GM23338 (cell line): ENCODE data around the gene FGFRL1. TPM values are rescaled to one million over a fixed set of nuclear protein-coding genes. Genes with fewer than 3 reads are reported as not detected.

Experiments
- ATAC-seq: fragments of 200-7000 bp; cut with Tn5 transposase; 3 replicates; pipeline ENCODE4 v1.9.1; 2020
- DNase-seq: peaks from one replicate; pipeline ENCODE4 v3.0.0-alpha.2; 2015; ENCODE audit warnings: low spot score
- H2AFZ ChIP-seq: fragments of 200-600 bp; sonication (generic); 2 replicates; pipeline ENCODE4 v1.8.0; 2016; ENCODE audit warnings: antibody characterized with exemption, mild to moderate bottlenecking, moderate library complexity
- H3F3A ChIP-seq: fragments of 200-600 bp; sonication (generic); replicated peaks from 2 replicates; pipeline ENCODE4 v1.8.0; 2017; ENCODE audit warnings: antibody characterized with exemption, mixed run types, low read depth
- H3K27ac ChIP-seq: fragments of 200-600 bp; sonication (generic); 2 replicates; pipeline ENCODE4 v1.6.1; 2016; ENCODE audit warnings: low read depth
- H3K27me3 ChIP-seq: fragments of 200-600 bp; sonication (generic); 2 replicates; pipeline ENCODE4 v1.8.0; 2016; ENCODE audit warnings: mild to moderate bottlenecking, mixed run types, moderate library complexity; ENCODE audit not compliant: insufficient read depth
- H3K36me3 ChIP-seq: fragments of 200-600 bp; sonication (generic); 2 replicates; pipeline ENCODE4 v1.8.0; 2016; ENCODE audit warnings: mild to moderate bottlenecking; ENCODE audit not compliant: insufficient read depth
- H3K4me1 ChIP-seq: fragments of 200-600 bp; sonication (generic); 2 replicates; pipeline ENCODE4 v1.8.0; 2016; ENCODE audit warnings: mild to moderate bottlenecking, moderate library complexity; ENCODE audit not compliant: insufficient read depth
- H3K4me2 ChIP-seq: fragments of 200-600 bp; sonication (generic); 2 replicates; pipeline ENCODE4 v1.7.1; 2017; ENCODE audit warnings: mixed run types
- H3K4me3 ChIP-seq: fragments of 200-600 bp; sonication (generic); 2 replicates; pipeline ENCODE4 v1.6.1; 2016; ENCODE audit warnings: mixed run types
- H3K79me2 ChIP-seq: fragments of 200-600 bp; sonication (generic); replicated peaks from 2 replicates; pipeline ENCODE4 v1.8.0; 2017; ENCODE audit warnings: mild to moderate bottlenecking; ENCODE audit not compliant: insufficient read depth
- H3K9me2 ChIP-seq: fragments of 200-600 bp; sonication (generic); 2 replicates; pipeline ENCODE4 v1.8.0; 2017; ENCODE audit not compliant: insufficient read depth
- H4K20me1 ChIP-seq: fragments of 200-600 bp; sonication (generic); replicated peaks from 2 replicates; pipeline ENCODE4 v1.8.0; 2017; ENCODE audit warnings: mild to moderate bottlenecking; ENCODE audit not compliant: insufficient read depth
- H3K27ac Mint-ChIP-seq: 2 replicates; pipeline ENCODE4 v1.8.0; 2020; ENCODE audit warnings: inconsistent platforms, mild to moderate bottlenecking, moderate library complexity, mixed read lengths
- H3K27me3 Mint-ChIP-seq: 3 replicates; pipeline ENCODE4 v1.8.0; 2022; ENCODE audit warnings: low read depth, mild to moderate bottlenecking, moderate library complexity, mixed read lengths, inconsistent platforms; ENCODE audit not compliant: insufficient read depth, poor library complexity
- H3K36me3 Mint-ChIP-seq: 3 replicates; pipeline ENCODE4 v1.8.0; 2021; ENCODE audit warnings: low read depth, mild to moderate bottlenecking, inconsistent platforms, moderate library complexity, mixed read lengths
- H3K4me1 Mint-ChIP-seq: 3 replicates; pipeline ENCODE4 v1.8.0; 2020; ENCODE audit warnings: mild to moderate bottlenecking, inconsistent platforms, mixed read lengths
- H3K4me3 Mint-ChIP-seq: 3 replicates; pipeline ENCODE4 v1.8.0; 2021; ENCODE audit warnings: moderate library complexity, mild to moderate bottlenecking, inconsistent platforms, mixed read lengths
- H3K9me3 Mint-ChIP-seq: 3 replicates; pipeline ENCODE4 v1.8.0; 2020; ENCODE audit warnings: moderate library complexity, mild to moderate bottlenecking, inconsistent platforms, mixed read lengths
- CREB1 ChIP-seq: fragments of 250-450 bp; sonication (Bioruptor Pico); IDR thresholded peaks from 2 replicates; pipeline ENCODE4 v1.5.0; 2020; ENCODE audit warnings: low read depth, mild to moderate bottlenecking, moderate library complexity
- EZH2 ChIP-seq: fragments of 200-600 bp; sonication (generic); IDR thresholded peaks from one replicate; pipeline ENCODE4 v1.8.0; 2017; ENCODE audit warnings: antibody characterized with exemption, mild to moderate bottlenecking, low read depth; ENCODE audit not compliant: unreplicated experiment
- EZH2phosphoT487 ChIP-seq: fragments of 200-600 bp; sonication (generic); IDR thresholded peaks from one replicate; pipeline ENCODE4 v1.8.1; 2018; ENCODE audit warnings: antibody characterized with exemption; ENCODE audit not compliant: unreplicated experiment
- JUNB ChIP-seq: IDR thresholded peaks from one replicate; pipeline ENCODE4 v1.6.1; 2016; ENCODE audit warnings: antibody characterized with exemption; ENCODE audit not compliant: unreplicated experiment
- NANOG ChIP-seq: IDR thresholded peaks from 2 replicates; pipeline ENCODE4 v1.6.1; 2016; ENCODE audit warnings: antibody characterized with exemption, borderline replicate concordance
- POLR2AphosphoS5 ChIP-seq: IDR thresholded peaks from 2 replicates; pipeline ENCODE4 v1.6.1; 2016; ENCODE audit warnings: antibody characterized with exemption, low read depth
- STAT1 ChIP-seq: IDR thresholded peaks from one replicate; pipeline ENCODE4 v1.6.1; 2016; ENCODE audit warnings: antibody characterized with exemption; ENCODE audit not compliant: unreplicated experiment
- ZNF114 ChIP-seq: fragments of 250-450 bp; sonication (Bioruptor Pico); IDR thresholded peaks from 2 replicates; pipeline ENCODE4 v1.5.0; 2020; ENCODE audit warnings: mild to moderate bottlenecking, moderate library complexity
- ZNF331 ChIP-seq: fragments of 250-450 bp; sonication (Bioruptor Pico); IDR thresholded peaks from 2 replicates; pipeline ENCODE4 v1.5.0; 2020; ENCODE audit warnings: low read depth, mild to moderate bottlenecking, moderate library complexity
- polyA plus RNA-seq: library from polyadenylated mRNA; unstranded; fragments of >200 nt; fragmentation: Nextera tagmentation; extraction: Ambion mirVana; gene quantifications from 2 replicates; pipeline ENCODE4 v1.2.1, GENCODE V29; 2016
- total RNA-seq: library from RNA; depleted of rRNA; stranded (reverse); fragments of >200 nt; shearing (Covaris generic); gene quantifications from 2 replicates; pipeline ENCODE4 v1.2.3, GENCODE V29; 2014
- TF ChIP-seq, protein P1 (sequence below): fragments of 250-450 bp; sonication (Bioruptor Pico); IDR thresholded peaks from 2 replicates; pipeline ENCODE4 v1.5.0; 2020; ENCODE audit warnings: mild to moderate bottlenecking, moderate library complexity
- TF ChIP-seq, protein P2 (sequence below), 2 experiments: fragments of 200-600 bp in 1 of 2; sonication (generic) in 1 of 2; conservative IDR thresholded peaks; 2 replicates each; pipeline versions ENCODE4 v1.5.1 to v1.6.1; 2016 to 2017; ENCODE audit warnings: antibody characterized with exemption in 2 of 2, low read depth in 2 of 2, mild to moderate bottlenecking in 2 of 2, moderate library complexity in 1 of 2
- TF ChIP-seq, protein P3 (sequence below): IDR thresholded peaks from 2 replicates; pipeline ENCODE4 v1.6.1; 2016; ENCODE audit warnings: antibody characterized with exemption
- TF ChIP-seq, protein P4 (sequence below): IDR thresholded peaks from one replicate; pipeline ENCODE4 v1.6.1; 2018; ENCODE audit warnings: antibody characterized with exemption; ENCODE audit not compliant: unreplicated experiment

The FGFRL1 gene
- total and polyA plus RNA-seq, 2 experiments from 2014 or later = 7.0 to 35.8 TPM

DNA sequence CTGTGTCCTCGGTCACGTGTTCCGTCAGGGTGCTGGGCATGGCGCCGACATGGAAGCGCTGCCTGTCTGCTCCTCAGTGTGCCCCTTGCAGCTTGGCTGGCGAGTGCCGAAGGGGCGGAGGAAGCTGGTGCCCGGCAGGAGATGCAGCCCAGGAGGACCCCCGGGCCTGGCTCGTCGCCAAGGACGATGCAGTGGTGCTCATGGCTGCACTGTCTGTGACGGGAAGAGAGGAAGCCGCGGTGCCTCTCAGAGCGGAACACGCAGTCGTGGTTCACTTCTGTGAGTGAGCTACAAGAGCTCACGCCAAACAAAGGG, 38.1 kb downstream of the FGFRL1 start:
- Mint-ChIP-seq H3K36me3 (peaks cover 3% of the 10 kb centered on the region; the same call in 1 of the 3 replicates), H3K27ac (no peak overlapping the region), H3K4me1 (peaks cover 4% of the 10 kb centered on the region), H3K9me3 (peaks cover 3% of the 10 kb centered on the region; the same call in 2 of the 3 replicates), H3K4me3 (no peak overlapping the region), H3K27me3 (peaks cover 15% of the 10 kb centered on the region)
- Histone ChIP-seq H2AFZ (no peak overlapping the region), H3K79me2 (no peaks in the 10 kb centered on the region), H3K27ac (no peak overlapping the region), H4K20me1 (no peaks in the 10 kb centered on the region), H3K36me3 (no peaks in the 10 kb centered on the region), H3K4me3 (no peak overlapping the region), H3K27me3 (no peaks in the 10 kb centered on the region), H3K9me2 (no peaks in the 10 kb centered on the region), H3K4me1 (no peaks in the 10 kb centered on the region), H3K4me2 (no peak overlapping the region), H3F3A (no peaks in the 10 kb centered on the region)
- no peak for DNase-seq
- no peak for ATAC-seq
- TF ChIP-seq, protein P1, sequence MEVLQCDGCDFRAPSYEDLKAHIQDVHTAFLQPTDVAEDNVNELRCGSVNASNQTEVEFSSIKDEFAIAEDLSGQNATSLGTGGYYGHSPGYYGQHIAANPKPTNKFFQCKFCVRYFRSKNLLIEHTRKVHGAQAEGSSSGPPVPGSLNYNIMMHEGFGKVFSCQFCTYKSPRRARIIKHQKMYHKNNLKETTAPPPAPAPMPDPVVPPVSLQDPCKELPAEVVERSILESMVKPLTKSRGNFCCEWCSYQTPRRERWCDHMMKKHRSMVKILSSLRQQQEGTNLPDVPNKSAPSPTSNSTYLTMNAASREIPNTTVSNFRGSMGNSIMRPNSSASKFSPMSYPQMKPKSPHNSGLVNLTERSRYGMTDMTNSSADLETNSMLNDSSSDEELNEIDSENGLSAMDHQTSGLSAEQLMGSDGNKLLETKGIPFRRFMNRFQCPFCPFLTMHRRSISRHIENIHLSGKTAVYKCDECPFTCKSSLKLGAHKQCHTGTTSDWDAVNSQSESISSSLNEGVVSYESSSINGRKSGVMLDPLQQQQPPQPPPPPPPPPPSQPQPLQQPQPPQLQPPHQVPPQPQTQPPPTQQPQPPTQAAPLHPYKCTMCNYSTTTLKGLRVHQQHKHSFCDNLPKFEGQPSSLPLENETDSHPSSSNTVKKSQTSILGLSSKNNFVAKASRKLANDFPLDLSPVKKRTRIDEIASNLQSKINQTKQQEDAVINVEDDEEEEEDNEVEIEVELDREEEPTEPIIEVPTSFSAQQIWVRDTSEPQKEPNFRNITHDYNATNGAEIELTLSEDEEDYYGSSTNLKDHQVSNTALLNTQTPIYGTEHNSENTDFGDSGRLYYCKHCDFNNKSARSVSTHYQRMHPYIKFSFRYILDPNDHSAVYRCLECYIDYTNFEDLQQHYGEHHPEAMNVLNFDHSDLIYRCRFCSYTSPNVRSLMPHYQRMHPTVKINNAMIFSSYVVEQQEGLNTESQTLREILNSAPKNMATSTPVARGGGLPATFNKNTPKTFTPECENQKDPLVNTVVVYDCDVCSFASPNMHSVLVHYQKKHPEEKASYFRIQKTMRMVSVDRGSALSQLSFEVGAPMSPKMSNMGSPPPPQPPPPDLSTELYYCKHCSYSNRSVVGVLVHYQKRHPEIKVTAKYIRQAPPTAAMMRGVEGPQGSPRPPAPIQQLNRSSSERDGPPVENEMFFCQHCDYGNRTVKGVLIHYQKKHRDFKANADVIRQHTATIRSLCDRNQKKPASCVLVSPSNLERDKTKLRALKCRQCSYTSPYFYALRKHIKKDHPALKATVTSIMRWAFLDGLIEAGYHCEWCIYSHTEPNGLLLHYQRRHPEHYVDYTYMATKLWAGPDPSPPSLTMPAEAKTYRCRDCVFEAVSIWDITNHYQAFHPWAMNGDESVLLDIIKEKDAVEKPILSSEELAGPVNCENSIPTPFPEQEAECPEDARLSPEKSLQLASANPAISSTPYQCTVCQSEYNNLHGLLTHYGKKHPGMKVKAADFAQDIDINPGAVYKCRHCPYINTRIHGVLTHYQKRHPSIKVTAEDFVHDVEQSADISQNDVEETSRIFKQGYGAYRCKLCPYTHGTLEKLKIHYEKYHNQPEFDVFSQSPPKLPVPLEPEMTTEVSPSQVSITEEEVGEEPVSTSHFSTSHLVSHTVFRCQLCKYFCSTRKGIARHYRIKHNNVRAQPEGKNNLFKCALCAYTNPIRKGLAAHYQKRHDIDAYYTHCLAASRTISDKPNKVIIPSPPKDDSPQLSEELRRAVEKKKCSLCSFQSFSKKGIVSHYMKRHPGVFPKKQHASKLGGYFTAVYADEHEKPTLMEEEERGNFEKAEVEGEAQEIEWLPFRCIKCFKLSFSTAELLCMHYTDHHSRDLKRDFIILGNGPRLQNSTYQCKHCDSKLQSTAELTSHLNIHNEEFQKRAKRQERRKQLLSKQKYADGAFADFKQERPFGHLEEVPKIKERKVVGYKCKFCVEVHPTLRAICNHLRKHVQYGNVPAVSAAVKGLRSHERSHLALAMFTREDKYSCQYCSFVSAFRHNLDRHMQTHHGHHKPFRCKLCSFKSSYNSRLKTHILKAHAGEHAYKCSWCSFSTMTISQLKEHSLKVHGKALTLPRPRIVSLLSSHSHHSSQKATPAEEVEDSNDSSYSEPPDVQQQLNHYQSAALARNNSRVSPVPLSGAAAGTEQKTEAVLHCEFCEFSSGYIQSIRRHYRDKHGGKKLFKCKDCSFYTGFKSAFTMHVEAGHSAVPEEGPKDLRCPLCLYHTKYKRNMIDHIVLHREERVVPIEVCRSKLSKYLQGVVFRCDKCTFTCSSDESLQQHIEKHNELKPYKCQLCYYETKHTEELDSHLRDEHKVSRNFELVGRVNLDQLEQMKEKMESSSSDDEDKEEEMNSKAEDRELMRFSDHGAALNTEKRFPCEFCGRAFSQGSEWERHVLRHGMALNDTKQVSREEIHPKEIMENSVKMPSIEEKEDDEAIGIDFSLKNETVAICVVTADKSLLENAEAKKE = no peak
- TF ChIP-seq ZNF114 (no peak), POLR2AphosphoS5 (no peak), EZH2phosphoT487 (no peak), CREB1 (CRISPR knock-in tag) (no peak), ZNF331 (CRISPR knock-in tag) (no peak), NANOG (no peak), STAT1 (no peak), JUNB (no peak), EZH2 (no peak)
- TF ChIP-seq, protein P2, sequence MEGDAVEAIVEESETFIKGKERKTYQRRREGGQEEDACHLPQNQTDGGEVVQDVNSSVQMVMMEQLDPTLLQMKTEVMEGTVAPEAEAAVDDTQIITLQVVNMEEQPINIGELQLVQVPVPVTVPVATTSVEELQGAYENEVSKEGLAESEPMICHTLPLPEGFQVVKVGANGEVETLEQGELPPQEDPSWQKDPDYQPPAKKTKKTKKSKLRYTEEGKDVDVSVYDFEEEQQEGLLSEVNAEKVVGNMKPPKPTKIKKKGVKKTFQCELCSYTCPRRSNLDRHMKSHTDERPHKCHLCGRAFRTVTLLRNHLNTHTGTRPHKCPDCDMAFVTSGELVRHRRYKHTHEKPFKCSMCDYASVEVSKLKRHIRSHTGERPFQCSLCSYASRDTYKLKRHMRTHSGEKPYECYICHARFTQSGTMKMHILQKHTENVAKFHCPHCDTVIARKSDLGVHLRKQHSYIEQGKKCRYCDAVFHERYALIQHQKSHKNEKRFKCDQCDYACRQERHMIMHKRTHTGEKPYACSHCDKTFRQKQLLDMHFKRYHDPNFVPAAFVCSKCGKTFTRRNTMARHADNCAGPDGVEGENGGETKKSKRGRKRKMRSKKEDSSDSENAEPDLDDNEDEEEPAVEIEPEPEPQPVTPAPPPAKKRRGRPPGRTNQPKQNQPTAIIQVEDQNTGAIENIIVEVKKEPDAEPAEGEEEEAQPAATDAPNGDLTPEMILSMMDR (conservative IDR thresholded peaks at IDR 0.05; ENCODE audit: low read depth in 2 of 2) = no peak
- TF ChIP-seq, protein P3, sequence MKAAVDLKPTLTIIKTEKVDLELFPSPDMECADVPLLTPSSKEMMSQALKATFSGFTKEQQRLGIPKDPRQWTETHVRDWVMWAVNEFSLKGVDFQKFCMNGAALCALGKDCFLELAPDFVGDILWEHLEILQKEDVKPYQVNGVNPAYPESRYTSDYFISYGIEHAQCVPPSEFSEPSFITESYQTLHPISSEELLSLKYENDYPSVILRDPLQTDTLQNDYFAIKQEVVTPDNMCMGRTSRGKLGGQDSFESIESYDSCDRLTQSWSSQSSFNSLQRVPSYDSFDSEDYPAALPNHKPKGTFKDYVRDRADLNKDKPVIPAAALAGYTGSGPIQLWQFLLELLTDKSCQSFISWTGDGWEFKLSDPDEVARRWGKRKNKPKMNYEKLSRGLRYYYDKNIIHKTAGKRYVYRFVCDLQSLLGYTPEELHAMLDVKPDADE = no peak
- TF ChIP-seq, protein P4, sequence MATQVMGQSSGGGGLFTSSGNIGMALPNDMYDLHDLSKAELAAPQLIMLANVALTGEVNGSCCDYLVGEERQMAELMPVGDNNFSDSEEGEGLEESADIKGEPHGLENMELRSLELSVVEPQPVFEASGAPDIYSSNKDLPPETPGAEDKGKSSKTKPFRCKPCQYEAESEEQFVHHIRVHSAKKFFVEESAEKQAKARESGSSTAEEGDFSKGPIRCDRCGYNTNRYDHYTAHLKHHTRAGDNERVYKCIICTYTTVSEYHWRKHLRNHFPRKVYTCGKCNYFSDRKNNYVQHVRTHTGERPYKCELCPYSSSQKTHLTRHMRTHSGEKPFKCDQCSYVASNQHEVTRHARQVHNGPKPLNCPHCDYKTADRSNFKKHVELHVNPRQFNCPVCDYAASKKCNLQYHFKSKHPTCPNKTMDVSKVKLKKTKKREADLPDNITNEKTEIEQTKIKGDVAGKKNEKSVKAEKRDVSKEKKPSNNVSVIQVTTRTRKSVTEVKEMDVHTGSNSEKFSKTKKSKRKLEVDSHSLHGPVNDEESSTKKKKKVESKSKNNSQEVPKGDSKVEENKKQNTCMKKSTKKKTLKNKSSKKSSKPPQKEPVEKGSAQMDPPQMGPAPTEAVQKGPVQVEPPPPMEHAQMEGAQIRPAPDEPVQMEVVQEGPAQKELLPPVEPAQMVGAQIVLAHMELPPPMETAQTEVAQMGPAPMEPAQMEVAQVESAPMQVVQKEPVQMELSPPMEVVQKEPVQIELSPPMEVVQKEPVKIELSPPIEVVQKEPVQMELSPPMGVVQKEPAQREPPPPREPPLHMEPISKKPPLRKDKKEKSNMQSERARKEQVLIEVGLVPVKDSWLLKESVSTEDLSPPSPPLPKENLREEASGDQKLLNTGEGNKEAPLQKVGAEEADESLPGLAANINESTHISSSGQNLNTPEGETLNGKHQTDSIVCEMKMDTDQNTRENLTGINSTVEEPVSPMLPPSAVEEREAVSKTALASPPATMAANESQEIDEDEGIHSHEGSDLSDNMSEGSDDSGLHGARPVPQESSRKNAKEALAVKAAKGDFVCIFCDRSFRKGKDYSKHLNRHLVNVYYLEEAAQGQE = no peak
